ENCODE results near the gene TMED10.
A peak's percentile ranks its signal among the peaks of the same experiment; 100 is the strongest.
"Not testable (repeated sequence)": the region's sequence is repeated elsewhere in the genome, so short reads cannot be mapped to it uniquely, and the experiment has no call there.

TMED10 gene

GRCh38 chr14:75158843-75159614 is 17.4 kb downstream of the TMED10 start:
- DNase-seq (ENCODE audit: low read depth, low spot score) = no peak

- DNase-seq (ENCODE audit: low read depth, low spot score) = no peak
Measured at GRCh38 chr14:75156901-75157300, 19.5 kb downstream of the TMED10 start.

GRCh38 chr14:75156111-75156510 is 20.3 kb downstream of the TMED10 start:
- DNase-seq (ENCODE audit: low read depth, low spot score) = no peak

- no peak for DNase-seq (ENCODE audit: low read depth, low spot score)
Measured at GRCh38 chr14:75155169-75155568, 21.2 kb downstream of the TMED10 start.

- DNase-seq (ENCODE audit: low read depth, low spot score) = no peak
Measured at GRCh38 chr14:75153295-75153694, 23.1 kb downstream of the TMED10 start.

GRCh38 chr14:75151851-75152250 is 24.6 kb downstream of the TMED10 start:
- no peak for DNase-seq (ENCODE audit: low read depth, low spot score)

- DNase-seq (ENCODE audit: low read depth, low spot score) = not testable (repeated sequence)
Measured at GRCh38 chr14:75150637-75151036, 25.8 kb downstream of the TMED10 start.

- DNase-seq (ENCODE audit: low read depth, low spot score) = no peak
Measured at GRCh38 chr14:75150150-75150549, 26.3 kb downstream of the TMED10 start.

- peak; percentile 41 for DNase-seq (ENCODE audit: low read depth, low spot score)
Measured at GRCh38 chr14:75147423-75148071, 28.9 kb downstream of the TMED10 start.

GRCh38 chr14:75144944-75145343 is 31.5 kb downstream of the TMED10 start:
- DNase-seq (ENCODE audit: low read depth, low spot score) = no peak

- no peak for DNase-seq (ENCODE audit: low read depth, low spot score)
Measured at GRCh38 chr14:75143761-75144527, 32.5 kb downstream of the TMED10 start.

- DNase-seq (ENCODE audit: low read depth, low spot score) = no peak
Measured at GRCh38 chr14:75142494-75142893, 33.9 kb downstream of the TMED10 start.

- DNase-seq (ENCODE audit: low read depth, low spot score) = no peak
Measured at GRCh38 chr14:75141967-75142366, 34.4 kb downstream of the TMED10 start.

- DNase-seq (ENCODE audit: low read depth, low spot score) = no peak
Measured at GRCh38 chr14:75141062-75141461, 35.4 kb downstream of the TMED10 start.

GRCh38 chr14:75140620-75141019 is 35.8 kb downstream of the TMED10 start:
- no peak for DNase-seq (ENCODE audit: low read depth, low spot score)

- no peak for DNase-seq (ENCODE audit: low read depth, low spot score)
Measured at GRCh38 chr14:75139185-75139584, 37.2 kb downstream of the TMED10 start.

- DNase-seq (ENCODE audit: low read depth, low spot score) = no peak
Measured at GRCh38 chr14:75138492-75138891, 37.9 kb downstream of the TMED10 start.

GRCh38 chr14:75134644-75135043 is 41.8 kb downstream of the TMED10 start:
- no peak for DNase-seq (ENCODE audit: low read depth, low spot score)

- DNase-seq (ENCODE audit: low read depth, low spot score) = no peak
Measured at GRCh38 chr14:75133597-75133996, 42.8 kb downstream of the TMED10 start.

GRCh38 chr14:75132382-75133086 is 43.9 kb downstream of the TMED10 start:
- DNase-seq (ENCODE audit: low read depth, low spot score) = peak; percentile 42

GRCh38 chr14:75128596-75128990 is 47.8 kb downstream of the TMED10 start:
- DNase-seq (ENCODE audit: low read depth, low spot score) = no peak

Measured in brain pericyte (primary cell).